Glutamatergic neuron (in vitro differentiated cells): Measurements from ENCODE around the gene ANO6. TPM values are rescaled to one million over a fixed set of nuclear protein-coding genes. Genes with fewer than 3 reads are reported as not detected.

Experiments used
- DNase-seq: peaks from one replicate; pipeline ENCODE4 v3.0.0; 2022
- H3K27ac Mint-ChIP-seq: one replicate; pipeline ENCODE4 v1.8.0; 2020; ENCODE audit warnings: mild to moderate bottlenecking, mixed read lengths, inconsistent platforms; ENCODE audit not compliant: unreplicated experiment
- H3K27me3 Mint-ChIP-seq: one replicate; pipeline ENCODE4 v1.8.0; 2020; ENCODE audit warnings: mild to moderate bottlenecking, moderate library complexity, mixed read lengths, inconsistent platforms; ENCODE audit not compliant: unreplicated experiment
- H3K36me3 Mint-ChIP-seq: one replicate; pipeline ENCODE4 v1.8.0; 2020; ENCODE audit warnings: mild to moderate bottlenecking, mixed read lengths, inconsistent platforms; ENCODE audit not compliant: unreplicated experiment
- H3K4me1 Mint-ChIP-seq: one replicate; pipeline ENCODE4 v1.8.0; 2020; ENCODE audit warnings: mild to moderate bottlenecking, low read depth, mixed read lengths, inconsistent platforms; ENCODE audit not compliant: unreplicated experiment
- H3K4me3 Mint-ChIP-seq: one replicate; pipeline ENCODE4 v1.8.0; 2020; ENCODE audit warnings: mild to moderate bottlenecking, mixed read lengths, inconsistent platforms; ENCODE audit not compliant: unreplicated experiment
- H3K9me3 Mint-ChIP-seq: one replicate; pipeline ENCODE4 v1.8.0; 2020; ENCODE audit warnings: mild to moderate bottlenecking, moderate library complexity, mixed read lengths, inconsistent platforms; ENCODE audit not compliant: unreplicated experiment
- total RNA-seq: library from RNA; stranded (reverse); fragmentation: NEBNext Ultra II Directional; extraction: Animal tissue kit (Norgen Biotek cat#: 25700); gene quantifications from one replicate; pipeline ENCODE4 v1.2.1, GENCODE V29; 2021; ENCODE audit not compliant: unreplicated experiment
- TF ChIP-seq, protein P1 (sequence below): fragments of 200-600 bp; sonication (generic); IDR thresholded peaks from one replicate; pipeline ENCODE4 v1.5.0; 2021; ENCODE audit not compliant: partially characterized antibody, unreplicated experiment

The ANO6 gene
- total RNA-seq, 1 donor from 2014 or later: 35.9 TPM

DNA sequence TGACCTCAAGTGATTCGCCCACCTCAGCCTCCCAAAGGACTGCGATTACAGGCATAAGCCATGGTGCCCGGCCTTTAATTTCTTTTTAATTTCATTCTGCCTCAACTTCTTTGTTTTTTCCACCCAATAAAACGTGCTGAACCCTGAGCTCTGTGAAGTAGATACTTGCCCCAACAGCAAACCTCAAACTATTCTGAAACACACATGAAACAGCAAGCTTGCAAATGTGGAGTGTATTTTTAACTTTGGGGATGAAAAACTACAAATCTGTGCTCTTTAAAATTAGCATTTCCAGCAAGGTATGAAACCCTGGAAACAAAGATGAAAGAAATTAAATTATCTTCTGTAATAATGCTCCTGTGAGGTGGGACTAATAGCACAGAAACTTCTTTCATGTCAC, 246.6 kb downstream of the ANO6 start:
- TF ChIP-seq, protein P1, sequence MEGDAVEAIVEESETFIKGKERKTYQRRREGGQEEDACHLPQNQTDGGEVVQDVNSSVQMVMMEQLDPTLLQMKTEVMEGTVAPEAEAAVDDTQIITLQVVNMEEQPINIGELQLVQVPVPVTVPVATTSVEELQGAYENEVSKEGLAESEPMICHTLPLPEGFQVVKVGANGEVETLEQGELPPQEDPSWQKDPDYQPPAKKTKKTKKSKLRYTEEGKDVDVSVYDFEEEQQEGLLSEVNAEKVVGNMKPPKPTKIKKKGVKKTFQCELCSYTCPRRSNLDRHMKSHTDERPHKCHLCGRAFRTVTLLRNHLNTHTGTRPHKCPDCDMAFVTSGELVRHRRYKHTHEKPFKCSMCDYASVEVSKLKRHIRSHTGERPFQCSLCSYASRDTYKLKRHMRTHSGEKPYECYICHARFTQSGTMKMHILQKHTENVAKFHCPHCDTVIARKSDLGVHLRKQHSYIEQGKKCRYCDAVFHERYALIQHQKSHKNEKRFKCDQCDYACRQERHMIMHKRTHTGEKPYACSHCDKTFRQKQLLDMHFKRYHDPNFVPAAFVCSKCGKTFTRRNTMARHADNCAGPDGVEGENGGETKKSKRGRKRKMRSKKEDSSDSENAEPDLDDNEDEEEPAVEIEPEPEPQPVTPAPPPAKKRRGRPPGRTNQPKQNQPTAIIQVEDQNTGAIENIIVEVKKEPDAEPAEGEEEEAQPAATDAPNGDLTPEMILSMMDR: no peak
- H3K9me3 Mint-ChIP-seq: no peaks in the 10 kb centered on the region
- H3K36me3 Mint-ChIP-seq: no peaks in the 10 kb centered on the region
- no peak overlapping the region for H3K4me3 Mint-ChIP-seq
- H3K27me3 Mint-ChIP-seq: no peaks in the 10 kb centered on the region
- no peak for DNase-seq
- H3K4me1 Mint-ChIP-seq: no peaks in the 10 kb centered on the region
- H3K27ac Mint-ChIP-seq: no peak overlapping the region

DNA sequence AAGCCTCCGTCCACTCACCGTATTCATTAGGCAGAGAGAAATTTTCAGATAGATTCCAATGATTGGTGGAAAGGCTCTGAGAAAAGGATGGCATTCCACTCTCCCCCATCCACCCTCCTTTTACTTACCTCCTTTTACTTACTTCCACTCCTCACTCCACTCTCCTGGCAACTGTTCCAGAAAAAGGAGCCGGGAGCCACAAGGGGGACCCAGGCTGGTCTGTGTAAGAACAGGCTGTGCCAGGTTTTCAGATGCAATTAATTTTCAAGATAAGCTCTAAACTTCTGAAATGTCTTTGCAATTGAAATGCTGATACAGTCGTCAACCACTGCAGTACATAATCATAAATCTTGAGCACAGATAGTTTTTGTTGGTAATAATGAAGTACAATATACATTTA, 248.8 kb downstream of the ANO6 start:
- H3K4me1 Mint-ChIP-seq: no peaks in the 10 kb centered on the region
- TF ChIP-seq, protein P1: no peak
- no peaks in the 10 kb centered on the region for H3K9me3 Mint-ChIP-seq
- no peaks in the 10 kb centered on the region for H3K27me3 Mint-ChIP-seq
- H3K36me3 Mint-ChIP-seq: no peaks in the 10 kb centered on the region
- no peak for DNase-seq
- H3K4me3 Mint-ChIP-seq: no peak overlapping the region
- no peak overlapping the region for H3K27ac Mint-ChIP-seq

DNA sequence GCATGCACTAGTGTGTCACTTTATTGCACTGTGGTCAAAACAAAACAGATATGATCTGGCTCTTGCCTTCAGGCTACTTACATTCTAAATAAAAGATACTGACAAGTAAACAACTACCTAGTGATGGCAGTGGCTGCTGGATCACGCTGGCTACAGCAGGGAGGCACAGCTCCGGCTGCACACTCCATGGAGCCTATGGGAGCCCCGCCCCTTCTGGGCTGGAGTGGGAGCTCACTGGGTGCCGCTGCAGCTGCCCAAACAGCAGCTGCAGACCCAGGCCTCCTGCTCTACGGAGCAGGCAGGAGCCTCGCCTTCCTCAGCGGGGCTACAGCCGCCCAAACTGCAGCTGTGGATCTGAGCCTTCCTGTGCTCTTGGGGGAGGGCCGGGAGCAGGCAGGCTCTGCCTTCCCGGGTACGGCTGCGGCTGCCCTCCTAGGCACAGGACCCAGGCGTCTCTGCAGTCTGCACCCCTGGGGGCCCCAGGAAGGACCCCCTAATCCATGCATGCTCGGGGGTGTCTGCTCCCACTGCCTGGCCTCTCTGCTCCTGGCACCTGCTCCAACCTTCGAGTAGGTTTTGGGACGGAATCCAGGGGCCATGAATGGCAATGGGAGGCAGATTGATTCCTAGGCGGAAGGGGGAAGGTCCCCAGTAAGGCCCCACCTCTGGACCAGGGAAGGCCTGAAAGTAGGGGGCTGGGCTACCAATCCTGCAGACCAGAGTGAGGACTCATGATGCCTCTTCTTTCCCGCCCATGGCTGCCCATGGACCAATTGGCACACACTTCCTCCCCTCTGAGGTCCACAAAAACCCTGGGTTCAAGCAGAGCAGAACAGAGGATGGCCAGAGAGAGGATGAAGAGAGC, 253.1 kb downstream of the ANO6 start:
- Mint-ChIP-seq H3K4me1 (no peaks in the 10 kb centered on the region), H3K36me3 (no peaks in the 10 kb centered on the region), H3K4me3 (no peak overlapping the region), H3K9me3 (no peaks in the 10 kb centered on the region), H3K27me3 (no peaks in the 10 kb centered on the region), H3K27ac (no peak overlapping the region)
- no peak for DNase-seq
- TF ChIP-seq, protein P1: no peak

DNA sequence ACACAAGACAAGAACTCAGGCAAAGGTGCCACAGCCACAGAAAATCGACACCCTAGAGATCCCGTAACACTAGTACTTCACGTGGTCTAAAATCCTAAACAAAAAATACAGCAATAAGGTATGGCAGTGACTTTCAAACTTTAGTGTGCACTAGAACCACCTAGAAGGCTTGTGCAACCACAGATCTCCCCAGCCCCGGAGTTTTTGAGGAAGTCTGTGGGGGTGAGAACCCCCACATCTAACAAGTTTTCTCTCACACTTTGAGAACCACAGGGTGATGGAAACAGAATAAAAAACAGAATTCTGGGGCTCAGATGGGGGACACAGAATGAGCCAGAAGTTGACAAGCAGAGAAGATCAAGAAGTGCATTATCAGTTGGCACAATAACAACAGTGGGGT, 254.0 kb downstream of the ANO6 start:
- TF ChIP-seq, protein P1: no peak
- Mint-ChIP-seq H3K27me3 (no peaks in the 10 kb centered on the region), H3K36me3 (no peaks in the 10 kb centered on the region), H3K4me1 (no peaks in the 10 kb centered on the region), H3K9me3 (no peaks in the 10 kb centered on the region), H3K4me3 (no peak overlapping the region), H3K27ac (no peak overlapping the region)
- DNase-seq: no peak

DNA sequence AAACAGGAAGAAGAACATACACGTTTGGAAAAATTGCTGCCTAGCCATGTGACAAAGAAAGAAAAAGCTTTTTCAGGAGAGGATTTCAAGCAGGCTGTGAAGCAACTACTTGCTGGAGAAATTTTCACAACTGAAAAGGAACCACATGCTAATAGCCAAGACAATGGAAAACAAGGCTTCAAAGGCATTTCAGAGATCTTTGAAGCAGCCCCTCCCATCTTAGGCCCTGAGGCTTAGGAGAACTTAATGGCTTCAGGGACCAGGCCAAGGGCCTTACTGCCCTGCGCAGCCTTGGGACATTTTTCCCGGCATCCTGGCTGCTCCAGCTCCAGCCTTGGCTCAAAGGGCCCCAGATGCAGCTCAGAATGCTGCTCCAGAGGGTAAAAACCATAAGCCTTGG, 257.7 kb downstream of the ANO6 start:
- Mint-ChIP-seq H3K9me3 (peaks cover 3% of the 10 kb centered on the region), H3K27ac (no peak overlapping the region), H3K27me3 (no peaks in the 10 kb centered on the region), H3K36me3 (peaks cover 4% of the 10 kb centered on the region), H3K4me3 (no peak overlapping the region), H3K4me1 (peaks cover 2% of the 10 kb centered on the region)
- no peak for DNase-seq
- TF ChIP-seq, protein P1: no peak
